Chondrocyte (in vitro differentiated cells): ENCODE results near the gene ZNRF2. TPM values are rescaled to one million over a fixed set of nuclear protein-coding genes. Genes with fewer than 3 reads are reported as not detected.
"Not testable (repeated sequence)": the region's sequence is repeated elsewhere in the genome, so short reads cannot be mapped to it uniquely, and the experiment has no call there.

ENCODE experiments used
- DNase-seq: peaks from one replicate; pipeline ENCODE4 v3.0.0; 2021; ENCODE audit warnings: mixed read lengths, low spot score
- H3K27ac Mint-ChIP-seq: one replicate; pipeline ENCODE4 v1.8.0; 2021; ENCODE audit warnings: mild to moderate bottlenecking, moderate library complexity, mixed read lengths; ENCODE audit not compliant: unreplicated experiment
- H3K27me3 Mint-ChIP-seq: 2 replicates; pipeline ENCODE4 v1.8.0; 2021; ENCODE audit warnings: low read depth, mixed read lengths
- H3K36me3 Mint-ChIP-seq: 2 replicates; pipeline ENCODE4 v1.8.0; 2021; ENCODE audit warnings: low read depth, mixed read lengths
- H3K4me1 Mint-ChIP-seq: 2 replicates; pipeline ENCODE4 v1.8.0; 2021; ENCODE audit warnings: low read depth, mild to moderate bottlenecking, mixed read lengths
- H3K4me3 Mint-ChIP-seq: one replicate; pipeline ENCODE4 v1.8.0; 2021; ENCODE audit warnings: mild to moderate bottlenecking, moderate library complexity, mixed read lengths; ENCODE audit not compliant: unreplicated experiment
- H3K9me3 Mint-ChIP-seq: 2 replicates; pipeline ENCODE4 v1.8.0; 2021; ENCODE audit warnings: low read depth, mixed read lengths
- CTCF ChIP-seq: fragments of 200-600 bp; sonication (generic); IDR thresholded peaks from 2 replicates; pipeline ENCODE4 v1.5.0; 2021; ENCODE audit warnings: antibody characterized with exemption, mild to moderate bottlenecking, moderate library complexity
- total RNA-seq: library from RNA; stranded (reverse); gene quantifications from 3 replicates; pipeline ENCODE4 v1.2.1, GENCODE V29; 2021

Gene ZNRF2
- total RNA-seq, 1 donor from 2014 or later: 5.3 TPM

GRCh38 chr7:30371321-30371720, 86.9 kb downstream of the ZNRF2 start:
- H3K27me3 Mint-ChIP-seq: no peaks in the 10 kb centered on the region
- no peak for DNase-seq
- H3K36me3 Mint-ChIP-seq: no peaks in the 10 kb centered on the region
- H3K9me3 Mint-ChIP-seq: no peaks in the 10 kb centered on the region
- H3K4me1 Mint-ChIP-seq: peaks cover 14% of the 10 kb centered on the region
- no peak overlapping the region for H3K4me3 Mint-ChIP-seq
- H3K27ac Mint-ChIP-seq: no peak overlapping the region
- TF ChIP-seq CTCF: no peak

- no peak for DNase-seq
- Mint-ChIP-seq H3K9me3 (peaks cover 16% of the 10 kb centered on the region), H3K4me3 (no peak overlapping the region), H3K27me3 (no peaks in the 10 kb centered on the region), H3K27ac (no peak overlapping the region), H3K36me3 (no peaks in the 10 kb centered on the region), H3K4me1 (peaks cover 7% of the 10 kb centered on the region)
- TF ChIP-seq CTCF: no peak
These were observed 93.9 kb downstream of the ZNRF2 start for GRCh38 chr7:30378275-30378674.

- Mint-ChIP-seq H3K27ac (no peak overlapping the region), H3K4me1 (peaks cover 7% of the 10 kb centered on the region), H3K36me3 (no peaks in the 10 kb centered on the region), H3K9me3 (peaks cover 24% of the 10 kb centered on the region), H3K4me3 (no peak overlapping the region), H3K27me3 (no peaks in the 10 kb centered on the region)
- TF ChIP-seq CTCF: no peak
- no peak for DNase-seq
These were observed 94.7 kb downstream of the ZNRF2 start for GRCh38 chr7:30379131-30379530.

DNA sequence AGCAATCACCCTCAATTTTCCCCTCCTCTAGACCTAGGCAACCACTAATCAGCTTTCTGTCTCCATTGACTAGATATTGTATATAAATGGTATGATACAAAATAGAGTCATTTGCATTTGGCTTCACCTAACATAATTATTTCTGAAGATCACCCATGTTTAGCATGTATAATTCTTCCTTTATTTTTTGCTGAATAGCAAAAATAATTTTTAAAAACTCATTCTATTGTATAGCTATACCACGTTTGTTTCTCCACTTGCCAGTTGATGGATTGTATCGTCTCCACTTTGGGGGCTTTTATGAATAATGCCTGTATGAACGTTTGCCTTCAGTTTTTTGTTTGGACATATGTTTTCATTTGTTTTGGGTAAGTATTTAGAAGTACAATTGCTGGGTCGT, 95.3 kb downstream of the ZNRF2 start:
- no peaks in the 10 kb centered on the region for H3K27me3 Mint-ChIP-seq
- no peak for TF ChIP-seq CTCF
- H3K36me3 Mint-ChIP-seq: no peaks in the 10 kb centered on the region
- no peak for DNase-seq
- H3K4me3 Mint-ChIP-seq: no peak overlapping the region
- H3K9me3 Mint-ChIP-seq: peaks cover 27% of the 10 kb centered on the region
- no peak overlapping the region for H3K27ac Mint-ChIP-seq
- H3K4me1 Mint-ChIP-seq: peaks cover 7% of the 10 kb centered on the region

DNA sequence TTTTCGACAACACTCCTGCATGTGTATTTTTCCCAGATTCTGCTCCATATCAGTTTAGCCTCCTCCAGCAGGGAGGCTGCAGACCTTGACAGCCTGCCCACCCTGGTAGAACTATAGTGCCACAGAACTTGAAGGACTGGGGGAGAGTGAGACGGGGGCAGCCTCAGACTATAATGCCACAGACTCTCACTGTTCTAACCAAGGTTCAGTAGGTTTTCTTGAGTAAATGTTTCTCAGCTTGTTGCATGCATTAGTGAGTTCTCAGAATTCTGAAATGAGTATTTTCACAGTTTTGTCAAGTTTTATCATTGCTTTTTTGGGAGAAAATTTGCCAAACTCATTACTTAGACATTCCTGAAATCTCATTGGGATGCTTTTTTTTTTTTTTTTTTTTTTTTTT, 95.9 kb downstream of the ZNRF2 start:
- Mint-ChIP-seq H3K36me3 (no peaks in the 10 kb centered on the region), H3K4me3 (no peak overlapping the region)
- TF ChIP-seq CTCF: no peak

DNA sequence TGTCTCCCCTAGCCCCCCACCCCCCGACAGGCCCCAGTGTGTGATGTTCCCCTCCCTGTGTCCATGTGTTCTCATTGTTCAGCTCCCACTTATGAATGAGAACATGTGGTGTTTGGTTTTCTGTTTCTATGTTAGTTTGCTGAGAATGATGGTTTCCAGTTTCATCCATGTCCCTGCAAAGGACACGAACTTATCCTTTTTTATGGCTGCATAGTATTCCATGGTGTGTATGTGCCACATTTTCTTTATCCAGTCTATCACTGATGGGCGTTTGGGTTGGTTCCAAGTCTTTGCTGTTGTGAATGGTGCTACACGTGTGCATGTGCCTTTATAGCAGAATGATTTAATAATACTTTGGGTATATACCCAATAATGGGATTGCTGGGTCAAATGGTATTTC, 96.4 kb downstream of the ZNRF2 start:
- not testable (repeated sequence) for H3K4me1 Mint-ChIP-seq, H3K36me3 Mint-ChIP-seq, DNase-seq

More for the DNA sequence above, 95.9 kb downstream of the ZNRF2 start:
- Mint-ChIP-seq H3K27ac (no peak overlapping the region), H3K9me3 (peaks cover 27% of the 10 kb centered on the region), H3K4me1 (peaks cover 7% of the 10 kb centered on the region), H3K27me3 (no peaks in the 10 kb centered on the region)
- no peak for DNase-seq

More for the DNA sequence above, 96.4 kb downstream of the ZNRF2 start:
- H3K4me3 Mint-ChIP-seq, H3K27me3 Mint-ChIP-seq, H3K27ac Mint-ChIP-seq: not testable (repeated sequence)
- H3K9me3 Mint-ChIP-seq: peaks cover 27% of the 10 kb centered on the region
